Psoas muscle (tissue), 8 donors: ENCODE data around the gene KRTAP19-7. TPM values are rescaled to one million over a fixed set of nuclear protein-coding genes. Genes with fewer than 3 reads are reported as not detected.

Source experiments
- ATAC-seq, 4 donors: fragments of 200-7000 bp; cut with Tn5 transposase; one replicate each; pipeline ENCODE4 v1.9.1; 2020; ENCODE audit warnings: moderate library complexity in 3 of 4, mild to moderate bottlenecking in 2 of 4
- DNase-seq, 2 donors: peaks; one replicate each; pipeline ENCODE4 v3.0.0-alpha.2; 2020
- H3K27ac ChIP-seq: fragments of 200-600 bp; one replicate; pipeline ENCODE4 v1.8.0; 2022
- H3K27me3 ChIP-seq, 3 donors: fragments of 200-600 bp in 1 of 3; one replicate each; pipeline versions ENCODE4 v1.6.1 to v1.8.0; 2013 to 2022; ENCODE audit warnings: low read length in 2 of 3, mild to moderate bottlenecking in 2 of 3, moderate library complexity in 1 of 3; ENCODE audit not compliant: insufficient read depth in 3 of 3
- H3K36me3 ChIP-seq, 2 donors: fragments of 200-600 bp in 1 of 2; one replicate each; pipeline versions ENCODE4 v1.6.1 to v1.8.0; 2013 to 2022; ENCODE audit warnings: low read depth in 1 of 2, mild to moderate bottlenecking in 1 of 2, moderate library complexity in 1 of 2; ENCODE audit not compliant: insufficient read depth in 1 of 2
- H3K4me1 ChIP-seq: fragments of 200-600 bp; one replicate; pipeline ENCODE4 v1.8.0; 2022
- H3K4me3 ChIP-seq: fragments of 200-600 bp; one replicate; pipeline ENCODE4 v1.8.0; 2022; ENCODE audit warnings: mild to moderate bottlenecking
- H3K9me3 ChIP-seq: fragments of 200-600 bp; one replicate; pipeline ENCODE4 v1.8.0; 2022
- CTCF ChIP-seq: fragments of 200-600 bp; IDR thresholded peaks from one replicate; pipeline ENCODE4 v1.8.0; 2022; ENCODE audit warnings: antibody characterized with exemption
- WGBS, 3 donors: extraction: QIAGEN DNeasy Blood & Tissue Kit; methylation state at CpG; one replicate each; pipeline versions ENCODE4 v1.1.6 to v1.1.7; 2013; 5-methylcytosine and 5-hydroxymethylcytosine counted together
- intact Hi-C, 2 donors: fragments of 100-400 bp; cut with DNase I; formaldehyde crosslinking; loops; one replicate each; pipeline versions ENCODE4 v1.11.0 to v1.14.2; 2022
- polyA plus RNA-seq, 3 donors: library from polyadenylated mRNA; stranded (reverse); fragments of 200-250 nt; gene quantifications; one replicate each; pipeline ENCODE4 v1.2.3, GENCODE V29; 2013
- total RNA-seq, 4 donors: library from RNA; stranded (reverse); fragmentation: NEBNext Ultra II Directional in 2 of 4; extraction: Animal tissue kit (Norgen Biotek cat#: 25700) in 2 of 4; gene quantifications; one replicate each; pipeline versions ENCODE4 v1.2.1 to v1.2.4, GENCODE V29; 2021 to 2023
- donor health status: healthy with polysubstance abuse.
- donor health status: DM: no; HTN: no; CAD: no; lungs with moderate emphysema.
- donor health status: Bipolar disorder and iron deficiency.
- donor health status: healthy.
- donor health status: DM: yes; HTN: yes; CAD: no.
- donor health status: DM: no; HTN: no; CAD: no.
- donor health status: DM: no; HTN: no; CAD: no.
- donor health status: DM: yes; HTN: yes; CAD: no.

The KRTAP19-7 gene
- total and polyA plus RNA-seq, 7 donors = not detected

- Histone ChIP-seq H3K9me3 (no peaks in the 10 kb centered on the region), H3K36me3 (no peaks in the 10 kb centered on the region), H3K27me3 (no peaks in the 10 kb centered on the region), H3K4me1 (no peaks in the 10 kb centered on the region), H3K27ac (no peak overlapping the region), H3K4me3 (no peak overlapping the region)
- DNase-seq (no peak), ATAC-seq (no peak)
- intact Hi-C loops = no loop called here
- no peak for TF ChIP-seq CTCF
Observed at GRCh38 chr21:30567617-30568016, 6.5 kb upstream of the KRTAP19-7 start.

DNA sequence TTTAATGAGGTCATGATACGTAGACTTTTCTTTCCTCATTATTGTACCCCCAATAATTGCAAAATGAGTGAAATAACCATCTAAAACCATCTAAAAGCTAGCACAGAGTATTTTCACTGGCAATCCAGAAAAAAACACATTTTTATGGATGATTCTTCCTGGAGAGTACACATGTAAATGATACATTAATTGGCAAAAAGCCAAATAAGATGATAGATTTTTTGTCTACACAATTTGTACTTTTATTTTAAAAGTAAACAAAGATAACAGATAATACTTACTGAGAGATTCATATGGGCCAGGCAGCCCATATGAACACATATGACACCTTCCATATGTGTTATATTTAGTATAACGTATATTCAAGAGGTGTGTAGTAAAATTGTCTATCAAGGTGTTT is 2.5 kb upstream of the KRTAP19-7 start:
- H3K27me3 ChIP-seq = no peaks in the 10 kb centered on the region
- H3K4me3 ChIP-seq = no peak overlapping the region
- ATAC-seq = no peak
- H3K27ac ChIP-seq = no peak overlapping the region
- H3K36me3 ChIP-seq = no peaks in the 10 kb centered on the region
- H3K9me3 ChIP-seq = no peaks in the 10 kb centered on the region
- no peak for DNase-seq
- no peaks in the 10 kb centered on the region for H3K4me1 ChIP-seq
- intact Hi-C loops = no loop called here
- 87 to 95% (median 94%) methylated on average over 2 of the region's 2 CpGs for WGBS, 3 donors
- TF ChIP-seq CTCF = no peak

DNA sequence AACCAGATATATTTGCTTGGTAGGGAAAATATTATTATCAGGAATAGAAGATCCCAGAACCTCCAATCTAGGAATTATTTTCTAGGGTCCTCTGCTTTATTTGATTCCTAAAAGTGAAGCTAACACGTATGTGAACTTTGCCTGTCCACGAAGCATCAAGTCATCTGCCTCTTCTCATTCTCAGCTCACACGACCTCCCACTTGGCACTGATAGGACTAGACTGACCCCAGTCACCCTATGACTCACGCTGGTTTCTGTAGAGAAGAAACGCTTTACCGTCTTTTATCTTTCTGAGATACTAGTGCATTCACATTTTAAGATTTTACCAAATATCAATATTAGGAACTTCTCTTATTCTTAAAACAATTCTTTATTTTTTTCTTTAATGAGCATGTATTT is 2.0 kb upstream of the KRTAP19-7 start:
- H3K27me3 ChIP-seq = no peaks in the 10 kb centered on the region
- H3K4me3 ChIP-seq = no peak overlapping the region
- ATAC-seq (no peak), DNase-seq (no peak)
- no peaks in the 10 kb centered on the region for H3K4me1 ChIP-seq
- no peaks in the 10 kb centered on the region for H3K36me3 ChIP-seq
- no peak overlapping the region for H3K27ac ChIP-seq
- no peaks in the 10 kb centered on the region for H3K9me3 ChIP-seq
- WGBS, 3 donors = 73 to 82% (median 76%) methylated on average over 6 of the region's 6 CpGs
- no peak for TF ChIP-seq CTCF
- intact Hi-C loops = no loop called here

DNA sequence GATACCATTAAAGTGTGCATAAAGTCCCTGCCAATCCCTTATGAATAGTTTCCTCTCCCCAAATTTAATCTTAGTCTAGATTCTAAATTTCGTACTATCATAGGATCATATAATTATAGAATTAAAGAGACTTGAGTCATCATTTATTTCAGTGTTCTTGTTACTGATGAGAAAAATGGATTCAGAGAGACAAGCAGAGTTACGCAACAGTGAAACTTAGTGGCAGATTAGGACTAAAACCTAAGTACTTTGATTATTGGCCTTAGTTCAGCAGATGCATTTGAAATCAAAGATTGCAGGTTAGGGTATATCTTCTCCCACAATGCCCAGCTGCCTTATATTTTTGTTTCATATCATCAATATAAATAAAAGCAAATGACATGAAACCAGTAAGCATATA is 843 bp upstream of the KRTAP19-7 start:
- DNase-seq = no peak
- Histone ChIP-seq H3K4me3 (no peak overlapping the region), H3K4me1 (no peaks in the 10 kb centered on the region), H3K27me3 (no peaks in the 10 kb centered on the region), H3K36me3 (no peaks in the 10 kb centered on the region), H3K9me3 (no peaks in the 10 kb centered on the region), H3K27ac (no peak overlapping the region)
- intact Hi-C loops = no loop called here
- no peak for TF ChIP-seq CTCF
- no peak for ATAC-seq
- WGBS, 3 donors = 82 to 87% (median 85%) methylated on average over 2 of the region's 2 CpGs

GRCh38 chr21:30555095-30555494 is 6.0 kb downstream of the KRTAP19-7 start:
- no peak overlapping the region for H3K4me3 ChIP-seq
- no peak overlapping the region for H3K27ac ChIP-seq
- ATAC-seq = no peak
- intact Hi-C loops = no loop called here
- no peaks in the 10 kb centered on the region for H3K9me3 ChIP-seq
- no peak for TF ChIP-seq CTCF
- DNase-seq = no peak
- no peaks in the 10 kb centered on the region for H3K4me1 ChIP-seq
- 57 to 93% (median 88%) methylated on average over 2 of the region's 2 CpGs for WGBS, 3 donors
- no peaks in the 10 kb centered on the region for H3K36me3 ChIP-seq
- H3K27me3 ChIP-seq = no peaks in the 10 kb centered on the region
